Hematopoietic multipotent progenitor cell treated with erythropoietin and hydrocortisone succinate and interleukin-3 and kit ligand, for 8 days (in vitro differentiated cells): Measurements from ENCODE around the gene UBIAD1.
"Not testable (repeated sequence)": the region's sequence is repeated elsewhere in the genome, so short reads cannot be mapped to it uniquely, and the experiment has no call there.

Experiments used
- DNase-seq: peaks from one replicate; pipeline ENCODE4 v3.0.0-alpha.2; 2015

The UBIAD1 gene, protein sequence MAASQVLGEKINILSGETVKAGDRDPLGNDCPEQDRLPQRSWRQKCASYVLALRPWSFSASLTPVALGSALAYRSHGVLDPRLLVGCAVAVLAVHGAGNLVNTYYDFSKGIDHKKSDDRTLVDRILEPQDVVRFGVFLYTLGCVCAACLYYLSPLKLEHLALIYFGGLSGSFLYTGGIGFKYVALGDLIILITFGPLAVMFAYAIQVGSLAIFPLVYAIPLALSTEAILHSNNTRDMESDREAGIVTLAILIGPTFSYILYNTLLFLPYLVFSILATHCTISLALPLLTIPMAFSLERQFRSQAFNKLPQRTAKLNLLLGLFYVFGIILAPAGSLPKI

DNA sequence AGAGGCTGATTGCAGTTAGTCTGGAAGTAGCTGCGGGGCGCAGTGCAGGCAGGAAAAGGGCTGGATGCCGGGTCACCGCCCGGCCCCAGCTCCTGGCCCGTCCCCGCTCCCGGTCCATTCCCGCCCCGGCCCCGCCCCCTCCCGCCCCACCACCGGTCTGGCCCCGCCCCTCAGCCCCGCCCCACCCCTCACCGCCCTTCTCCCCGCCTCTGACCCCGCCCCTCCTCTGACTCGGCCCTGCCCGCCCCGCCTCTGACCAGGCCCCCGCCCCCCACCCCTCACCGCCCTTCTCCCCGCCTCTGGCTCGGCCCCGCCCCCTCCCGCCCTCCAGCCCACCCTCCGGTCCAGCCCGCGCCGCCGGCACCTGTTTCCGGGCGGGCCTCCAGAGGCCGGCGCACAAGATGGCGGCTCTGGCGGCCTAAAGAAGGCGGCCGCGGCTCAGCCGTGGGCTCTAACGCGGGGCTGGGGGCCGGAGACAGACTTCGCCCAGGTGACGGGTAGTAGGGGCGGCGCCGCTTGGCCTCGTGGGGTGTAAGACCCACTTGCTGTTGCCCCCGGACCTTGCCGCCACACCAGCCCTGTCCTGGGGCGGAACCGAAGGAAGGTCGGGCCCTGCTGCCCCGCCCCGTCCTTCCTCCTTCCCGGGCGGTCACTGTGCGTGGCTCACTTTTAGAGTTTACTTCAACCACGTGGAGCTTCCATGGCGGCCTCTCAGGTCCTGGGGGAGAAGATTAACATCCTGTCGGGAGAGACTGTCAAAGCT, at the start of gene UBIAD1:
TSS of gene UBIAD1 (plus strand) at position 367 of the 763 bp plus-strand sequence. CDS start at position 701, 334 bp downstream.
- DNase-seq, result peak; percentile 85

DNA sequence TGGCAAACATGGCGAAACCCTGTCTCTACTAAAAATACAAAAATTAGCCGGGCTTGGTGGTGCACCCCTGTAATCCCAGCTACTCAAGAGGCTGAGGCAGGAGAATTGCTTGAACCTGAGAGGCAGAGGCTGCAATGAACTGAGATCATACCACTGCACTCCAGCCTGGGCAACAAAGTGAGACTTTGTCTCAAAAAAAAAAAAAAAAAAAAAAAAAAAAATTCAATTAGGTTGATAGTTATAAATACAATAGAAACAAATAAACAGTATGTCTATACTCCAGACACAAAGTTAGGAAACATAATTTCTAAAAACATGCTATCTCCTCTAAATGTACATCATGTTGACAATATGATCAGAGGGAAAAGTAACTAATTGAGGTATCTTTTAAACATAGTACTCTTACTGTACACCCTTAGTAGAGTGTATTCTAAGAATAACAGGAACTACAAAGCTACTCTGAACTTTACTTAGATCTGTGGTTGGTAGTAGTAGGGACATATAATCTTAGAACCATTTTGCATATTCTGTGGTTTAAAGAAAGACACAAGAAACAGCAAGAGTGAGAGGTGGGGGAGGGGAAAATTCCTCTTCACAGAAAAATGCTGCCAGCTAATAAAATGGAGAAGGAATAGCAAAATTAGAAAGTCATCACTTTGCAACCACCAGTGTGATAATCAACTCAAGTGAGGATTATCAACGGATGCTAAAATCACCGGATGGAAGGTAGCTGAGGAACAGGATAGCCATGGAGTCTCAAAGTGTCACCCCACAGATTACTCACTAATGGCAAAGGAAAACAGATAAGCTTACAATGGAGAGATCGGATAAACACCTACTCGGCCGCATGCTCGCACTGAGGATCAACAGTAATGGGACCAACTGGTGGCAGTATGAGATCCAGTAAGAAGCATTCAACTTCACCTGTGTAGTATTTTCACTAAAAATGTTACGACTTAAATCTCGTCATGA, 45.6 kb upstream of the UBIAD1 start:
- no peak for DNase-seq

DNA sequence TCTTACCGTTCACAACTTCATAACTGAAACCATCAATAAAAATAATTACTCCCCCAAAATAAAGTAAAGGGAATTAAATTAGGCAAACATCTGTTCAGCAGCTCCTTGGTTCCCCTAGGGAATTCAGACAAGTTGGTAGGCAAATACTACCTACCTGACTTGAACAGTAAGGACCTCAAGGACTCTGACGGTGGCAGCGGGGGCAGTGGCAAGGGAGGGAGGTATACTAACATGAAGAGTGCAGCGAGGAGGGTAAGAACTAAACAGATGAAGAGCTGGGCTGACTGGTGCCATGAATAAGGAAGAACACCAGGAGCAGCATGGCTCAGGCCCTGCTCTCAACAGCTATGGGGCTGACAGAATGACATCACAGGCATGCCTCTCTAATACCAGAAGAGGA, 43.8 kb upstream of the UBIAD1 start:
- no peak for DNase-seq

- DNase-seq, result no peak
Observed at GRCh38 chr1:11233208-11233607, 39.8 kb upstream of the UBIAD1 start.

DNA sequence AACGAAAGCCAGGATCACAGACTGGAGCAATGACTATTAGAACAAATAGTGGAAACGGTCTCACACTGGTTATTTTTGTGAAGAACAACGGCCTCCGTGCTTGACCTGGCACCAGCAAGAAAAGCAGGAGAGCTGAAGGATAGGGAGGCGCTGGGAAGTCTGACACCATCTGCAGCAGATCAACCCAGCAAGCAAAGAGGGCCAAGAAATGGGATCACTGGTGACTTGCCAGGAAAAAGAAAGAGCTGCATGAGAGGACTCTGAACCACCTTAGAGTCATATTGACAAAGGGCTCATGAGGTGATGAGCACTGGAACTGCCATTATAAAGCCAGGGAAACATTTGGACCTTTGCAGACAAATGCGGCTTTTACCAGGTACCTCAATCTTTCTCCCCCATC, 35.6 kb upstream of the UBIAD1 start:
- DNase-seq, result no peak

DNA sequence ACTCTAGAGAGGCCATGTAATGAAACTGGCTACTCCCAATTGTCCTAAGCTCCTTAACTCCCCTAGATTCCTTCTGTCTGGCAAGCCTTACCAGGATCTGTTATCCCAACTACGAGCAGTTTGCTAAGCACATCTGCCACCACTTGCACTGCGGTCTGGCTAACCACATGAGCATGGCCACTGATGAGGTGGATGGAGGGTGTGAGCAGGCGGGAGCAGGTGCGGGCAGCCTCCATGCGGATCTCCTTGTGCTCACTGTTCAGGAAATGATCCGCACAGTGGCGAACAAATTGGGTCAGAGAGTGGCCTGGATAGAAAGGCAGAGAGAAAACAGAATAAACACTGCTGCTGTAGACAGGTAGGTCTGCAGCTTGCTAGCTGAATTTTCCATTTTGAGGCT, 34.7 kb upstream of the UBIAD1 start:
- DNase-seq, result no peak

GRCh38 chr1:11245248-11245647, 27.8 kb upstream of the UBIAD1 start:
- no peak for DNase-seq

DNA sequence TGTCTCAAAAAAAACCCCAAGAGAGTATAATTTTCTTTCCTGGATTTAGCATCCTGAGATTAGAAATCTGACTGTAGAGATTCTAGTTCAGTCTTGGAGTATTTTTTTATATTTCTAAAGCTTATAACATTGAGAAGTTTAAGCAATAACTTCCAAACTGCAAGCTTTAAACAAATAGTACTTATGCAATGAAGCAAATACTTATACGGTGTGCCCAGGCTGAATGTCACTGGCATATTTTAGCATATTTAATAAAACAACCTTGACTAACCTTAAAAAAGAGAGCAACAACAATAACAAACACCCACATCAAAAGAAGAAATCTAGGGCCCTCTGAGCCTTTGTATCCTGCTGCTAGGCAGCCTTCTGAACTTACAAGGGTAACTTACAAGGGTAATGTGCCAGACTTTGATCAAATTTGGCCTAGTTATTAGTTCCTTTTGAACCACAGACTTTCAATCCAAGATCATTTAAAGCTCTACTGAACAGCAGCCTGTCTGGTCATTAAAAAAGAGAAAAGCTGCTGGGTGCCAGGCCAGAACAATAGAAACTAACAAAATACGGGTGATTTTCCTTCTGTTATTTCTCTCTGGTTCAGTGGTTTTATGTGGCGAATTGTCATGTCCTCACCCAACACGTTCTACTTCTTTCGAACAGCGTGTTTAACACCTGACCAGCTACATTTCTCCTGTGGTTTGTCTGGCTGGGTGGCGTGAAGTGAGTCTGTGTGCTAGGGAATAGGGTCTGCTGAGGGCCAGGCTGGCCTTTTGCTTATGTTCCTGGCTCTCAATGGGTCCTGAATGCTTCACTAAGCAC, 26.9 kb upstream of the UBIAD1 start:
- DNase-seq, result no peak

DNA sequence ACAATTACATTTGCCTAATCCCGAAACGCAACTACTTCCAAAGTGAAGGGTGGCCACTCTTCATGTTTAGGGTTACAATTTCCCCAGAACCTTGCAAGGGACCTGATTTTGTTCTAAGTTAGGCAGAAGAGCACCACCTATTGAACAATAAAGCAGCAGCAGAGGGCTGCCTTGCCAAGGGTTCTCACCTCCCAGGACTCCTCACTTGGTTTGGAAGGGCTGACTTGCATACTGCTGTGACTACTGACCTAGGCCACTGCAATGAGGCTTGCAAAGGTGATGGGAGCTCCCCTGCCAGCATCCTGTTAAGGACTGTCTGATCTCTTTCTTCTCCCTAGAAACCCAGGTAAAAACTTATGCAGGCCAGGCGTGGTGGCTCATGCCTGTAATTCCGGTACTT, 24.8 kb upstream of the UBIAD1 start:
- no peak for DNase-seq

GRCh38 chr1:11252538-11252937, 20.5 kb upstream of the UBIAD1 start:
- DNase-seq, result no peak

DNA sequence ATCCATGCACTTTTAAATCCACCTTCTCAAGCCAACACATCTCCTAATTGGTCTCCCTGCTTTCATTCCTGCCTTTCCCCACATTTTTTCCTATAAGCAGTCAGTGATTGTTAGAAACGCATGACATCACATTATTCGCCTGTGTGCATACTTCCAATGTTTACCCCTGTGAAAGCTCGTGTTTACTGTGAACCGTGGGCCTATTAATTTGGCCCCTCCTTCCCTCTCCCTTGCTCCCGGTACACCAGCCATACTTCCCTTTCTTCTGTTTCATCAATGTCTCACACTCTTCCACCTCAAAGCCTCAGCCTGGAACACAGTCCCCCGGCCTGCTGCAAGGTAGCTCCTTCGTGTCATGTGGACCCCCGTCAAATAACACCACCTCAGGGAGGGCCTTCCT, 19.8 kb upstream of the UBIAD1 start:
- DNase-seq, result no peak

DNA sequence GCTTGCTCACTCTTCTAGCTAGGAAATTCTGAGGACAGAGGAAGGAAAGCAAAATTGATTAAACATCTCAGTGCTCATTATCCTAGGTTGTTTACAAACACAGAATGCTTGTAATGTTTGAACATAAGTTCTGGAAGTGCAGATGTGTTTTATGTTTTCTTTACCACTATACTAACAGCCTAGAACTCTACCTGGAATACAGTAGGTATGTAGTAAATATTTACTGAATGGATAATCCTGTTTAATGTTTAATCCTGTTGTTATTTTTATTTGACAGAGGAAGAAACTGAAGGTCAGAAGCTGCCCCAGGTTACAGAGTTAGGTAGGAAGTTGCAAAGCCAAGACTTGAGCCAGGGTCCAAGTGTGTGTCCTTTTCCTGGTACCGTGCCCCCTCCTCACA, 16.7 kb upstream of the UBIAD1 start:
- no peak for DNase-seq

DNA sequence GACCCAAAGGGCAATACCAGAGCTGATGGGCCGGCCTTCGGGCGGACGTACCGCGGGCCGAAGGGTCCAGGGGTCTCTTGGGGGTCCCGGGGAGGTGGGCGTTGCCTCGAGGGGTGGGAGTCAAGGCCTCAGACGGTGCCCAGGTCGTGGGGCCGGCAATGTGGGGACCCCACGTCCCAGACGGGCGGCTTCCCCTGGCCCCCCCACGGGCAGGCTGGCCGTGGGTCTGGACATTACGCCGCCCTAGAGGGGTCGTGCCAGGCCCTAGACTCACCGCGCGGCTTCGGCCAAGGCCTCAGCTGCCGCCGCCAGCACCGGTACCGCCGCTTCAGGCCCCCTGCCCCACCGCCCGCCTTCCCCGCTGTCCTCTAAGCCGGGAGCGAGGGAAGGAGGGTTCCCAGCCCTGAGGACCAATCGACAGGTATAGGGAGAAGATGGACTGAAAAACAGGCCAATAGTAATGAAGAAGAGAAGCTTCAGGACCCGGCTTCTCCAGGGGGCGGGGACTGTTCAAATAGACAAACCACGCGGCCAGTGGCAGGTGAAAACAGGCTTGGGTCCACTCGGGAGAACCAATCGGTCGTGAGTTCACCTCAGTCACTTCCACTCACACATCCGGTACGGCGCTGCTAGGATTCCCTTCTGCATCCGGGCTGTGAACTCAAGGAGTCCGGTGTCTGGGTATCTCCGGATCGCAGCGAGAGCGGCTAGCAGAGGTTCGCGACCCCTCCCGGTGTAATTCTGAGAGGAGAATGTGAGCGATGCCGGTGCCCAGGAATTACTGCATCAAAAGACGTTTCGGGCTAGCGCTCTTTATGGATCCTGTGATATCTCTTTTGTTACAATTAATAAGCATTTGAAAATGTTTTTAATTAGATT, 10.6 kb upstream of the UBIAD1 start, which contains the start of gene MTOR:
TSS of gene MTOR (minus strand) at position 381 of the 879 bp plus-strand sequence. CDS start 3,142 bp downstream, outside the sequence.
- peak; percentile 100 for DNase-seq

- DNase-seq, result no peak
Observed at GRCh38 chr1:11266268-11267074, 6.5 kb upstream of the UBIAD1 start.

GRCh38 chr1:11267350-11268337, 5.4 kb upstream of the UBIAD1 start:
- DNase-seq, result not testable (repeated sequence)

DNA sequence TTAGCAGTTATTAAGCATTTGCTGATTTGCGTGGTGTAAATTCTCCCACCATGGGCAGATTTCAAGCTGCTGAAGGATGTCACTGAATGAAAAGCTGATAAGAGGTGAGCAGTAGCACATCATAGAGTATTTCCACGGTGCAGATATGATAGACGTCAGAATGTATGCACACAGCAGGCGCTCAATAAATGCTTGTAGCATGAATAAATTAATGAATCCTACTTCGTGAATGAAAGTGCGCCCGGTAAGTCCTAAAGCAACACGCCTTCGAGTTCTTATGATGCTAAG, 510 bp upstream of the UBIAD1 start:
- DNase-seq, result peak; percentile 69

DNA sequence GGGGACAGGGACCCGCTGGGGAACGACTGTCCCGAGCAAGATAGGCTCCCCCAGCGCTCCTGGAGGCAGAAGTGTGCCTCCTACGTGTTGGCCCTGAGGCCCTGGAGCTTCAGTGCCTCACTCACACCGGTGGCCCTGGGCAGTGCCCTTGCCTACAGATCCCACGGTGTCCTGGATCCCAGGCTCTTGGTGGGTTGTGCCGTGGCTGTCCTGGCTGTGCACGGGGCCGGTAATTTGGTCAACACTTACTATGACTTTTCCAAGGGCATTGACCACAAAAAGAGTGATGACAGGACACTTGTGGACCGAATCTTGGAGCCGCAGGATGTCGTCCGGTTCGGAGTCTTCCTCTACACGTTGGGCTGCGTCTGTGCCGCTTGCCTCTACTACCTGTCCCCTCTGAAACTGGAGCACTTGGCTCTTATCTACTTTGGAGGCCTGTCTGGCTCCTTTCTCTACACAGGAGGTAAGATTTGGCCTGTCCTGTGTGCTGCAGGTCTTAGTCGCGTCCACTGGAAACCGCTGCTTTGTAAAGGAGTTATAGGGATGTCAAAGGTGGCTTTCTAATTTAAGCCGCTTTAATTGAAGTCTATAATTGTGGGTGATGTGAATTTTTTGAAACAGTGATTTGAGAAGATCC, 717 bp downstream of the UBIAD1 start:
- peak; percentile 51 for DNase-seq

DNA sequence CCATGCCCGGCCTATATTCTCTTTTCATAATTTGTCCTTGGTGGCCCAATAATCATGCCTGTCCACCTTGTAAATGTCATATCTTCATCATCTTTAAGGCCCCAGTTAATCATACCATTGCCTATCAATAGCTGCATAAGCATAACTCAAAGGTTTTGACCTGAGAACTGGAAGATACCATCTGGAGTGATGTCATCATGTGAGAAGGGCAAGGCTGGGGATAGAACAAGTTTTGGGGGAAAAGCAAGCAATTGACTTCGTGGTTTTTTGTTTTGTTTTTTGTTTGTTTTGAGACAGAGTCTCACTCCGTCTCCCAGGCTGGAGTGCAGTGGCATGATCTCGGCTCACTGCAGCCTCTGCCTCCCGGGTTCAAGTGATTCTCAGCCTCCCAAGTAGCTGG, 6.2 kb downstream of the UBIAD1 start:
- no peak for DNase-seq

DNA sequence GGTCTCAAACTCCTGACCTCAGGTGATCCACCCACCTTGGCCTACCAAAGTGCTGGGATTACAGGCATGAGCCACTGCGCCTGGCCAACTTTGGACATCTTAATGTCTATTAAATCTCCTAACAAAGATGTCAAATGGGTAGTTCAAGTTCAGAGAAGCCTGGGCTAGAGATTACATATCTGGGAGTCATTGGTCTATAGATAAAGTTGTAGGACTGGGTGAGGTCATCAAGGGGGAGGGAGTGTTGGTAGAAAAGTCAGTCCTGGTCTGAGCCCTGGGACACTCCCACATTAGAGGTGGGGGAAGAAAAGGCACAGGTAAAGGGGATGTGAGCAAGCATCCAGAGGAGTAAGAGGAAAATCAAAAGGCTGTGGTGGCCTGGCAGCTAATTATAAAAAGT, 6.6 kb downstream of the UBIAD1 start:
- peak; percentile 42 for DNase-seq
